HCT116 (cell line): Measurements from ENCODE around the gene GCAT.

Source experiments
- CEBPB ChIP-seq: IDR thresholded peaks from 2 replicates; pipeline ENCODE4 v1.6.1; 2012; ENCODE audit warnings: low read depth
- CTCF ChIP-seq, 3 experiments: fragments of 200-600 bp in 1 of 3; sonication (generic) in 1 of 3; IDR thresholded peaks in 2 of 3; conservative IDR thresholded peaks in 1 of 3; 2 replicates each; pipeline ENCODE4 v1.5.1; 2012 to 2017; ENCODE audit warnings: low read depth in 2 of 3, low read length in 2 of 3, antibody characterized with exemption in 1 of 3, borderline replicate concordance in 1 of 3, control low read depth in 1 of 3, mild to moderate bottlenecking in 1 of 3, mixed read lengths in 1 of 3, mixed run types in 1 of 3, moderate library complexity in 1 of 3; ENCODE audit not compliant: insufficient read depth in 1 of 3
- EGR1 ChIP-seq: IDR thresholded peaks from 2 replicates; pipeline ENCODE4 v1.6.1; 2012; ENCODE audit warnings: low read depth
- EZH2 ChIP-seq: fragments of 200-600 bp; sonication (generic); IDR thresholded peaks from 2 replicates; pipeline ENCODE4 v1.6.1; 2017; ENCODE audit warnings: antibody characterized with exemption, mixed run types
- POLR2A ChIP-seq: IDR thresholded peaks from 2 replicates; pipeline ENCODE4 v1.7.0; 2011; ENCODE audit warnings: borderline replicate concordance; ENCODE audit not compliant: insufficient read depth, insufficient read length; ENCODE audit errors: extremely low read depth
- SIN3A ChIP-seq: IDR thresholded peaks from 2 replicates; pipeline ENCODE4 v1.6.1; 2012; ENCODE audit warnings: low read depth
- SRF ChIP-seq: IDR thresholded peaks from 2 replicates; pipeline ENCODE4 v1.6.1; 2012; ENCODE audit warnings: low read depth
- ZNF274 ChIP-seq: fragments of 200-500 bp; sonication (Bioruptor generic); IDR thresholded peaks from 2 replicates; pipeline ENCODE4 v1.6.1; 2014; ENCODE audit warnings: mild to moderate bottlenecking, low read depth, low read length, inconsistent platforms
- TF ChIP-seq, protein P1 (sequence below): IDR thresholded peaks from 2 replicates; pipeline ENCODE4 v1.6.1; 2012; ENCODE audit warnings: low read depth

- TF ChIP-seq, protein P1, sequence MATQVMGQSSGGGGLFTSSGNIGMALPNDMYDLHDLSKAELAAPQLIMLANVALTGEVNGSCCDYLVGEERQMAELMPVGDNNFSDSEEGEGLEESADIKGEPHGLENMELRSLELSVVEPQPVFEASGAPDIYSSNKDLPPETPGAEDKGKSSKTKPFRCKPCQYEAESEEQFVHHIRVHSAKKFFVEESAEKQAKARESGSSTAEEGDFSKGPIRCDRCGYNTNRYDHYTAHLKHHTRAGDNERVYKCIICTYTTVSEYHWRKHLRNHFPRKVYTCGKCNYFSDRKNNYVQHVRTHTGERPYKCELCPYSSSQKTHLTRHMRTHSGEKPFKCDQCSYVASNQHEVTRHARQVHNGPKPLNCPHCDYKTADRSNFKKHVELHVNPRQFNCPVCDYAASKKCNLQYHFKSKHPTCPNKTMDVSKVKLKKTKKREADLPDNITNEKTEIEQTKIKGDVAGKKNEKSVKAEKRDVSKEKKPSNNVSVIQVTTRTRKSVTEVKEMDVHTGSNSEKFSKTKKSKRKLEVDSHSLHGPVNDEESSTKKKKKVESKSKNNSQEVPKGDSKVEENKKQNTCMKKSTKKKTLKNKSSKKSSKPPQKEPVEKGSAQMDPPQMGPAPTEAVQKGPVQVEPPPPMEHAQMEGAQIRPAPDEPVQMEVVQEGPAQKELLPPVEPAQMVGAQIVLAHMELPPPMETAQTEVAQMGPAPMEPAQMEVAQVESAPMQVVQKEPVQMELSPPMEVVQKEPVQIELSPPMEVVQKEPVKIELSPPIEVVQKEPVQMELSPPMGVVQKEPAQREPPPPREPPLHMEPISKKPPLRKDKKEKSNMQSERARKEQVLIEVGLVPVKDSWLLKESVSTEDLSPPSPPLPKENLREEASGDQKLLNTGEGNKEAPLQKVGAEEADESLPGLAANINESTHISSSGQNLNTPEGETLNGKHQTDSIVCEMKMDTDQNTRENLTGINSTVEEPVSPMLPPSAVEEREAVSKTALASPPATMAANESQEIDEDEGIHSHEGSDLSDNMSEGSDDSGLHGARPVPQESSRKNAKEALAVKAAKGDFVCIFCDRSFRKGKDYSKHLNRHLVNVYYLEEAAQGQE, result no peak
- no peak for TF ChIP-seq CTCF (IDR thresholded peaks at IDR 0.05 in 2 of 3, conservative IDR thresholded peaks at IDR 0.05 in 1 of 3; ENCODE audit: borderline replicate concordance in 1 of 3, insufficient read depth in 1 of 3, low read depth in 2 of 3, low read length in 2 of 3)
- no peak for TF ChIP-seq EZH2
- TF ChIP-seq EGR1, result no peak
- no peak for TF ChIP-seq SIN3A
- TF ChIP-seq CEBPB, result no peak
- no peak for TF ChIP-seq ZNF274
- TF ChIP-seq POLR2A, result no peak
- no peak for TF ChIP-seq SRF
Observed at GRCh38 chr22:37816543-37817180, 8.9 kb downstream of the GCAT start.
